IMR-90 (cell line): ENCODE results near the gene PPP1R16B. TPM values are rescaled to one million over a fixed set of nuclear protein-coding genes. Genes with fewer than 3 reads are reported as not detected.
A peak's percentile ranks its signal among the peaks of the same experiment; 100 is the strongest.

Experiments used
- ATAC-seq: fragments of 200-7000 bp; cut with Tn5 transposase; 2 replicates; pipeline ENCODE4 v1.9.1; 2020; ENCODE audit warnings: low read depth, mild to moderate bottlenecking, moderate library complexity
- BruUV-seq: library from RNA; stranded (reverse); fragments of 400-500 nt; replicated peaks from 2 replicates; lab custom pipeline; 2021; lab: Mats Ljungman, UMichigan
- CTCF ChIA-PET: fragments of 300-600 bp; formaldehyde crosslinking; extraction: SDS; loops from one replicate; lab custom pipeline; 2021; ENCODE audit warnings: antibody characterized with exemption; lab: Yijun Ruan, JAX
- POLR2A ChIA-PET: fragments of 300-600 bp; sonication (Branson Sonifier 250); formaldehyde crosslinking; loops from one replicate; lab custom pipeline; 2022; ENCODE audit warnings: antibody characterized with exemption; ENCODE audit not compliant: unreplicated experiment; lab: Charles Lee
- DNase-seq: peaks from one replicate; pipeline ENCODE4 v3.0.0; 2013
- H2AFZ ChIP-seq: replicated peaks from 2 replicates; pipeline ENCODE3; 2013; ENCODE audit warnings: low read length, mild to moderate bottlenecking; ENCODE audit not compliant: poor library complexity
- H2AK5ac ChIP-seq: 2 replicates; pipeline ENCODE4 v1.6.1; 2013; ENCODE audit warnings: low read depth, low read length, inconsistent platforms
- H2AK9ac ChIP-seq: replicated peaks from 2 replicates; pipeline ENCODE3; 2013; ENCODE audit warnings: mild to moderate bottlenecking, low read depth, low read length, moderate library complexity; ENCODE audit not compliant: poor library complexity
- H2BK120ac ChIP-seq: 2 replicates; pipeline ENCODE4 v1.6.1; 2013; ENCODE audit warnings: low read depth, low read length, inconsistent platforms
- H2BK15ac ChIP-seq: 3 replicates; pipeline ENCODE4 v1.6.1; 2013; ENCODE audit warnings: low read depth, low read length, inconsistent platforms
- H2BK20ac ChIP-seq: 2 replicates; pipeline ENCODE4 v1.6.1; 2013; ENCODE audit warnings: low read depth, mild to moderate bottlenecking, inconsistent platforms, low read length, moderate library complexity
- H2BK5ac ChIP-seq: 2 replicates; pipeline ENCODE4 v1.6.1; 2013; ENCODE audit warnings: mild to moderate bottlenecking, low read depth, low read length, inconsistent platforms; ENCODE audit not compliant: poor library complexity, severe bottlenecking
- H3K14ac ChIP-seq: replicated peaks from 2 replicates; pipeline ENCODE4 v1.6.1; 2013; ENCODE audit warnings: low read depth, low read length, inconsistent platforms
- H3K18ac ChIP-seq: 2 replicates; pipeline ENCODE4 v1.6.1; 2013; ENCODE audit warnings: low read depth, low read length, control low read depth
- H3K23ac ChIP-seq: 2 replicates; pipeline ENCODE4 v1.6.1; 2013; ENCODE audit warnings: low read depth, low read length, inconsistent platforms
- H3K27ac ChIP-seq: 2 replicates; pipeline ENCODE4 v1.5.1; 2013; ENCODE audit warnings: mild to moderate bottlenecking, control low read depth, low read length; ENCODE audit not compliant: insufficient read depth
- H3K27me3 ChIP-seq: 2 replicates; pipeline ENCODE4 v1.6.1; 2013; ENCODE audit warnings: low read length; ENCODE audit not compliant: control insufficient read depth, insufficient read depth
- H3K36me3 ChIP-seq: 2 replicates; pipeline ENCODE4 v1.6.1; 2013; ENCODE audit warnings: low read length, mixed read lengths; ENCODE audit not compliant: control insufficient read depth, insufficient read depth
- H3K4ac ChIP-seq: 2 replicates; pipeline ENCODE4 v1.6.1; 2013; ENCODE audit warnings: low read depth, low read length, inconsistent platforms
- H3K4me1 ChIP-seq: 2 replicates; pipeline ENCODE4 v1.6.1; 2013; ENCODE audit warnings: low read length, mixed read lengths; ENCODE audit not compliant: control insufficient read depth, insufficient read depth
- H3K4me2 ChIP-seq: 2 replicates; pipeline ENCODE4 v1.6.1; 2013; ENCODE audit warnings: low read depth, mild to moderate bottlenecking, control low read depth, low read length, moderate library complexity
- H3K4me3 ChIP-seq: 2 replicates; pipeline ENCODE4 v1.5.1; 2013; ENCODE audit warnings: low read depth, mild to moderate bottlenecking, control low read depth, low read length, moderate library complexity; ENCODE audit not compliant: insufficient read depth
- H3K56ac ChIP-seq: 2 replicates; pipeline ENCODE4 v1.6.1; 2013; ENCODE audit warnings: low read length, inconsistent platforms; ENCODE audit not compliant: insufficient read depth; ENCODE audit errors: extremely low read depth
- H3K79me1 ChIP-seq, 2 experiments: 2 replicates each; pipeline ENCODE4 v1.6.1; 2013; ENCODE audit warnings: low read length in 2 of 2, inconsistent platforms in 1 of 2, low read depth in 1 of 2
- H3K9ac ChIP-seq: 2 replicates; pipeline ENCODE4 v1.6.1; 2013; ENCODE audit warnings: low read depth, low read length, control low read depth
- H3K9me1 ChIP-seq: 2 replicates; pipeline ENCODE4 v1.6.1; 2013; ENCODE audit warnings: low read length, inconsistent platforms; ENCODE audit not compliant: insufficient read depth
- H3K9me3 ChIP-seq: 2 replicates; pipeline ENCODE4 v1.6.1; 2013; ENCODE audit warnings: low read length; ENCODE audit not compliant: control insufficient read depth, insufficient read depth
- H4K20me1 ChIP-seq: 2 replicates; pipeline ENCODE4 v1.6.1; 2013; ENCODE audit warnings: low read length, inconsistent platforms; ENCODE audit not compliant: insufficient read depth
- H4K5ac ChIP-seq: 2 replicates; pipeline ENCODE4 v1.6.1; 2013; ENCODE audit warnings: mild to moderate bottlenecking, low read depth, low read length, control low read depth
- H4K8ac ChIP-seq, 2 experiments: 2 replicates each; pipeline ENCODE4 v1.6.1; 2013; ENCODE audit warnings: low read depth in 2 of 2, low read length in 2 of 2, control low read depth in 1 of 2, inconsistent platforms in 1 of 2
- H4K91ac ChIP-seq: 2 replicates; pipeline ENCODE4 v1.6.1; 2013; ENCODE audit warnings: low read depth, low read length, inconsistent platforms; ENCODE audit not compliant: insufficient read depth
- BHLHE40 ChIP-seq: fragments of 150-350 bp; IDR thresholded peaks from 2 replicates; pipeline ENCODE4 v1.6.1; 2016; ENCODE audit warnings: mild to moderate bottlenecking, low read depth, low read length
- CEBPB ChIP-seq: IDR thresholded peaks from 2 replicates; pipeline ENCODE4 v1.6.1; 2012; ENCODE audit warnings: low read depth, low read length, improper control_type of control experiment
- FOS ChIP-seq: fragments of 150-350 bp; IDR thresholded peaks from 2 replicates; pipeline ENCODE4 v1.6.1; 2016; ENCODE audit warnings: low read depth, low read length
- MAFK ChIP-seq: IDR thresholded peaks from 2 replicates; pipeline ENCODE4 v1.6.1; 2012; ENCODE audit warnings: low read depth, low read length, improper control_type of control experiment
- MAZ ChIP-seq: IDR thresholded peaks from 2 replicates; pipeline ENCODE4 v1.6.1; 2012; ENCODE audit warnings: low read depth, mild to moderate bottlenecking, low read length, improper control_type of control experiment, moderate library complexity, borderline replicate concordance
- MXI1 ChIP-seq: IDR thresholded peaks from 2 replicates; pipeline ENCODE4 v1.6.1; 2012; ENCODE audit warnings: low read depth, mild to moderate bottlenecking, low read length, moderate library complexity, borderline replicate concordance
- NFE2L2 ChIP-seq: fragments of 150-350 bp; IDR thresholded peaks from 2 replicates; pipeline ENCODE4 v1.6.1; 2016; ENCODE audit warnings: low read depth, mild to moderate bottlenecking, low read length
- POLR2A ChIP-seq: IDR thresholded peaks from 2 replicates; pipeline ENCODE4 v1.6.1; 2012; ENCODE audit warnings: mild to moderate bottlenecking, low read depth, low read length
- RCOR1 ChIP-seq: IDR thresholded peaks from 2 replicates; pipeline ENCODE4 v1.6.1; 2012; ENCODE audit warnings: mild to moderate bottlenecking, low read length, improper control_type of control experiment; ENCODE audit not compliant: insufficient replicate concordance
- RFX5 ChIP-seq: IDR thresholded peaks from 2 replicates; pipeline ENCODE4 v1.8.0; 2012; ENCODE audit warnings: low read depth, mild to moderate bottlenecking, low read length, moderate library complexity
- SMC3 ChIP-seq: fragments of 150-350 bp; IDR thresholded peaks from 2 replicates; pipeline ENCODE4 v1.6.1; 2016; ENCODE audit warnings: low read depth, mild to moderate bottlenecking, antibody characterized with exemption, low read length, moderate library complexity
- WGBS, 2 experiments: methylation state at CpG; one replicate each; pipeline versions ENCODE4 v1.1.5 to v1.1.7; 2013; ENCODE audit warnings: missing lambda C conversion rate in 2 of 2; ENCODE audit not compliant: insufficient read length in 1 of 2; ENCODE audit errors: extremely low coverage in 2 of 2; 5-methylcytosine and 5-hydroxymethylcytosine counted together
- dilution Hi-C: fragments of 300-500 bp; cut with HindIII; formaldehyde crosslinking; loops from one replicate; pipeline ENCODE4 v1.14.3; 2018; ENCODE audit warnings: low sequenced_read_pairs; ENCODE audit not compliant: unreplicated experiment
- in situ Hi-C: fragments of 300-500 bp; cut with MboI; formaldehyde crosslinking; loops from 3 replicates; pipeline ENCODE4 v1.14.3; 2019; ENCODE audit warnings: low sequenced_read_pairs, inconsistent platforms, mixed read lengths
- intact Hi-C: fragments of 100-400 bp; cut with micrococcal nuclease; formaldehyde crosslinking; loops from 2 replicates; pipeline ENCODE4 v1.10.0; 2022
- polyA plus RNA-seq, 3 experiments: library from polyadenylated mRNA; depleted of rRNA; stranded (reverse); fragments of >200 nt; gene quantifications; 2 replicates each; pipeline ENCODE4 v1.2.3, GENCODE V29; 2012; ENCODE audit warnings: low replicate concordance in 1 of 3
- total RNA-seq: library from RNA; depleted of rRNA; stranded (reverse); fragments of >200 nt; gene quantifications from 2 replicates; pipeline ENCODE4 v1.2.3, GENCODE V29; 2012
- TF ChIP-seq, protein P1 (sequence below): conservative IDR thresholded peaks from 2 replicates; pipeline ENCODE4 v1.5.1; 2012; ENCODE audit warnings: mild to moderate bottlenecking, low read depth, low read length, improper control_type of control experiment
- TF ChIP-seq, protein P2 (sequence below): fragments of 150-350 bp; IDR thresholded peaks from 2 replicates; pipeline ENCODE4 v1.6.1; 2016; ENCODE audit warnings: low read depth, mild to moderate bottlenecking, low read length, moderate library complexity, borderline replicate concordance
- TF ChIP-seq, protein P3 (sequence below): fragments of 150-350 bp; IDR thresholded peaks from 2 replicates; pipeline ENCODE4 v1.6.1; 2017; ENCODE audit warnings: mild to moderate bottlenecking, antibody characterized with exemption, low read length, low read depth

The PPP1R16B gene
- total and polyA plus RNA-seq, 2 of the 4 experiments (the other 2 are of a cell fraction) = not detected

DNA sequence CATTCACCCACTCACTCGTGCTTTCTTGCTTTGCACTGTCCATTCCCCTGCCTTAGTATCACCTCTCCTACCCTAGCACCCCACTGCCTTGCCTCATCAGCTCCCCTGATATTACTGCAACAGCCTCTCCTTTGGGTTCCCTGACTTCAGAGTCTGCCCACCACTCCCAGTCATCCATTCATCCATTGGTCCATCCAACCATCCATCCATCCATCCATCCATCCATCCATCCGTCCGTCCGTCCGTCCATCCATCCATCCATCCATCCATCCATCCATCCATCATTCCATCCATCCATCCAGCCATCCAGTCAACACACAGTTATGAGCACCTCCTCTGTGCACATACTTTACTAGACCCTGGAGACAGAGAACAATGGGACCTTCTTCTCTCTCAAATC lies 97.8 kb downstream of the PPP1R16B start:
- in situ Hi-C loops = no loop called here
- 53% methylated on average over 3 of the region's 5 CpGs; no CpG with 5 or more reads in 1 of the 2 experiments for WGBS, 2 experiments

More for the DNA sequence above, 97.8 kb downstream of the PPP1R16B start:
- Histone ChIP-seq H4K91ac (no peak overlapping the region), H2AFZ (no peak overlapping the region), H2BK20ac (no peak overlapping the region), H3K36me3 (no peaks in the 10 kb centered on the region), H3K18ac (no peak overlapping the region), H2BK120ac (no peak overlapping the region), H3K4me3 (no peak overlapping the region), H3K27me3 (peaks cover 22% of the 10 kb centered on the region), H4K8ac (no peak overlapping the region), H3K4ac (no peak overlapping the region), H3K9ac (no peak overlapping the region), H2AK9ac (peak overlapping the region; percentile 53), H4K20me1 (no peaks in the 10 kb centered on the region), H3K27ac (no peak overlapping the region), H3K14ac (no peak overlapping the region), H3K9me3 (peaks cover 2% of the 10 kb centered on the region; the same call in 1 of the 2 replicates), H3K4me1 (no peaks in the 10 kb centered on the region), H3K56ac (no peak overlapping the region), H2BK15ac (no peak overlapping the region), H2AK5ac (no peak overlapping the region), H2BK5ac (no peak overlapping the region), H3K4me2 (no peak overlapping the region), H3K23ac (no peak overlapping the region), H4K5ac (no peak overlapping the region), H3K79me1 (no peaks in the 10 kb centered on the region), H3K9me1 (no peaks in the 10 kb centered on the region)
- TF ChIP-seq SMC3 = no peak
- no peak for TF ChIP-seq NFE2L2
- no peak for TF ChIP-seq MAZ
- TF ChIP-seq, protein P1, sequence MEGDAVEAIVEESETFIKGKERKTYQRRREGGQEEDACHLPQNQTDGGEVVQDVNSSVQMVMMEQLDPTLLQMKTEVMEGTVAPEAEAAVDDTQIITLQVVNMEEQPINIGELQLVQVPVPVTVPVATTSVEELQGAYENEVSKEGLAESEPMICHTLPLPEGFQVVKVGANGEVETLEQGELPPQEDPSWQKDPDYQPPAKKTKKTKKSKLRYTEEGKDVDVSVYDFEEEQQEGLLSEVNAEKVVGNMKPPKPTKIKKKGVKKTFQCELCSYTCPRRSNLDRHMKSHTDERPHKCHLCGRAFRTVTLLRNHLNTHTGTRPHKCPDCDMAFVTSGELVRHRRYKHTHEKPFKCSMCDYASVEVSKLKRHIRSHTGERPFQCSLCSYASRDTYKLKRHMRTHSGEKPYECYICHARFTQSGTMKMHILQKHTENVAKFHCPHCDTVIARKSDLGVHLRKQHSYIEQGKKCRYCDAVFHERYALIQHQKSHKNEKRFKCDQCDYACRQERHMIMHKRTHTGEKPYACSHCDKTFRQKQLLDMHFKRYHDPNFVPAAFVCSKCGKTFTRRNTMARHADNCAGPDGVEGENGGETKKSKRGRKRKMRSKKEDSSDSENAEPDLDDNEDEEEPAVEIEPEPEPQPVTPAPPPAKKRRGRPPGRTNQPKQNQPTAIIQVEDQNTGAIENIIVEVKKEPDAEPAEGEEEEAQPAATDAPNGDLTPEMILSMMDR = no peak
- no peak for TF ChIP-seq RFX5
- TF ChIP-seq POLR2A = no peak
- TF ChIP-seq CEBPB = no peak
- no peak for TF ChIP-seq RCOR1
- no peak for TF ChIP-seq FOS
- no peak for TF ChIP-seq BHLHE40
- TF ChIP-seq, protein P2, sequence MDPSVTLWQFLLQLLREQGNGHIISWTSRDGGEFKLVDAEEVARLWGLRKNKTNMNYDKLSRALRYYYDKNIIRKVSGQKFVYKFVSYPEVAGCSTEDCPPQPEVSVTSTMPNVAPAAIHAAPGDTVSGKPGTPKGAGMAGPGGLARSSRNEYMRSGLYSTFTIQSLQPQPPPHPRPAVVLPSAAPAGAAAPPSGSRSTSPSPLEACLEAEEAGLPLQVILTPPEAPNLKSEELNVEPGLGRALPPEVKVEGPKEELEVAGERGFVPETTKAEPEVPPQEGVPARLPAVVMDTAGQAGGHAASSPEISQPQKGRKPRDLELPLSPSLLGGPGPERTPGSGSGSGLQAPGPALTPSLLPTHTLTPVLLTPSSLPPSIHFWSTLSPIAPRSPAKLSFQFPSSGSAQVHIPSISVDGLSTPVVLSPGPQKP = no peak
- no peak for TF ChIP-seq MXI1
- TF ChIP-seq, protein P3, sequence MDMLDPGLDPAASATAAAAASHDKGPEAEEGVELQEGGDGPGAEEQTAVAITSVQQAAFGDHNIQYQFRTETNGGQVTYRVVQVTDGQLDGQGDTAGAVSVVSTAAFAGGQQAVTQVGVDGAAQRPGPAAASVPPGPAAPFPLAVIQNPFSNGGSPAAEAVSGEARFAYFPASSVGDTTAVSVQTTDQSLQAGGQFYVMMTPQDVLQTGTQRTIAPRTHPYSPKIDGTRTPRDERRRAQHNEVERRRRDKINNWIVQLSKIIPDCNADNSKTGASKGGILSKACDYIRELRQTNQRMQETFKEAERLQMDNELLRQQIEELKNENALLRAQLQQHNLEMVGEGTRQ = no peak
- no peak for TF ChIP-seq MAFK
- dilution Hi-C loops = no loop called here
- DNase-seq (no peak), ATAC-seq (no peak)
- intact Hi-C loops = no loop called here
- ChIA-PET POLR2A (no interaction called here), CTCF (no interaction called here)
- no TSS peak for BruUV-seq
